Astrocyte (in vitro differentiated cells and primary cell): ENCODE measurements around the gene WDR35. TPM values are rescaled to one million over a fixed set of nuclear protein-coding genes. Genes with fewer than 3 reads are reported as not detected.

Experiments
- DNase-seq: peaks from one replicate; pipeline ENCODE4 v3.0.0-alpha.2; 2010; ENCODE audit warnings: low read depth
- FAIRE-seq: peaks from 2 replicates; lab custom pipeline; 2011; peaks lifted over from hg19 to GRCh38; lab: Jason Lieb, UNC
- H2AFZ ChIP-seq: 2 replicates; pipeline ENCODE4 v1.6.0; 2012; ENCODE audit warnings: low read depth, low read length, inconsistent platforms
- H3K27ac ChIP-seq: 2 replicates; pipeline ENCODE4 v1.5.1; 2011; ENCODE audit warnings: low read depth, low read length, inconsistent platforms
- H3K27me3 ChIP-seq: 2 replicates; pipeline ENCODE4 v1.6.0; 2011; ENCODE audit warnings: low read length, inconsistent platforms; ENCODE audit not compliant: insufficient read depth
- H3K36me3 ChIP-seq: 2 replicates; pipeline ENCODE4 v1.5.1; 2011; ENCODE audit warnings: low read length, inconsistent platforms; ENCODE audit not compliant: insufficient read depth
- H3K4me1 ChIP-seq: 2 replicates; pipeline ENCODE4 v1.5.1; 2011; ENCODE audit warnings: low read length, inconsistent platforms; ENCODE audit not compliant: insufficient read depth
- H3K4me2 ChIP-seq: 2 replicates; pipeline ENCODE4 v1.6.0; 2012; ENCODE audit warnings: low read length, inconsistent platforms
- H3K4me3 ChIP-seq: 2 replicates; pipeline ENCODE4 v1.5.1; 2011; ENCODE audit warnings: low read depth, mild to moderate bottlenecking, low read length, inconsistent platforms; ENCODE audit not compliant: insufficient read depth
- H3K79me2 ChIP-seq: 2 replicates; pipeline ENCODE4 v1.6.0; 2012; ENCODE audit warnings: mild to moderate bottlenecking, low read length, inconsistent platforms; ENCODE audit not compliant: insufficient read depth
- H3K9ac ChIP-seq: 2 replicates; pipeline ENCODE4 v1.6.0; 2012; ENCODE audit warnings: mild to moderate bottlenecking, low read length, inconsistent platforms
- H3K9me3 ChIP-seq: 2 replicates; pipeline ENCODE4 v1.5.1; 2012; ENCODE audit warnings: low read depth, mild to moderate bottlenecking, low read length, inconsistent platforms; ENCODE audit not compliant: insufficient read depth
- H4K20me1 ChIP-seq: 2 replicates; pipeline ENCODE4 v1.6.0; 2012; ENCODE audit warnings: low read length, inconsistent platforms; ENCODE audit not compliant: insufficient read depth
- H3K27ac Mint-ChIP-seq: one replicate; pipeline ENCODE4 v1.8.0; 2021; ENCODE audit warnings: mild to moderate bottlenecking, mixed read lengths; ENCODE audit not compliant: unreplicated experiment
- H3K27me3 Mint-ChIP-seq: one replicate; pipeline ENCODE4 v1.8.0; 2021; ENCODE audit warnings: low read depth, mixed read lengths; ENCODE audit not compliant: unreplicated experiment
- H3K36me3 Mint-ChIP-seq: one replicate; pipeline ENCODE4 v1.8.0; 2021; ENCODE audit warnings: low read depth, mixed read lengths; ENCODE audit not compliant: unreplicated experiment
- H3K4me1 Mint-ChIP-seq: one replicate; pipeline ENCODE4 v1.8.0; 2021; ENCODE audit warnings: low read depth, mixed read lengths; ENCODE audit not compliant: unreplicated experiment
- H3K4me3 Mint-ChIP-seq: one replicate; pipeline ENCODE4 v1.8.0; 2021; ENCODE audit warnings: mild to moderate bottlenecking, moderate library complexity, mixed read lengths; ENCODE audit not compliant: unreplicated experiment
- H3K9me3 Mint-ChIP-seq: one replicate; pipeline ENCODE4 v1.8.0; 2021; ENCODE audit warnings: mild to moderate bottlenecking, mixed read lengths; ENCODE audit not compliant: unreplicated experiment
- EZH2 ChIP-seq: IDR thresholded peaks from 2 replicates; pipeline ENCODE4 v1.6.1; 2012; ENCODE audit warnings: mild to moderate bottlenecking, low read length, inconsistent platforms; ENCODE audit not compliant: insufficient read depth
- total RNA-seq: library from RNA; stranded (reverse); gene quantifications from 2 replicates; pipeline ENCODE4 v1.2.1, GENCODE V29; 2021
- TF ChIP-seq, protein P1 (sequence below): IDR thresholded peaks from 2 replicates; pipeline ENCODE4 v1.5.1; 2011; ENCODE audit warnings: low read depth, mild to moderate bottlenecking, inconsistent platforms, low read length, moderate library complexity; ENCODE audit not compliant: insufficient read depth

The WDR35 gene
- total RNA-seq, 1 donor from 2014 or later: 9.6 TPM

DNA sequence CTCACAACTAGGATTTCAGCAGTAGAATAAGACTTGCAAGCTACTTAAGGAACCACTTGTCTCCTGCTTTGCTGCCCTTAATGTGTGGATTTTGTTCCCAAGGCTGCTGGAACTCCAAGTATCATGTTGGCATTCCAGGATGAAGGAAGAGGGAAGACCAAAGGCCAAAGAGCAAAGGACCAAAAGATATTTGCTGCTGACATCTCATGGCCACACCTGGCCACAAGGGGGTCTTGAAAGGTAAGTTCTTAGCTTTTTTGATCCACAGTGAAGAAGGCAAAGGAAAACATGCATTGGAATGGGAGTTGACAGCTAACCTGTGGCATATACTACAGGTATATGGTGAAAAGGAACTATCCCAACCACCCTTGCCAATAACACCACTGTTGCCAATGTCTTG, 26.4 kb upstream of the WDR35 start:
- FAIRE-seq: no peak

GRCh38 chr2:20015482-20016083, 25.7 kb upstream of the WDR35 start:
- FAIRE-seq (no peak), DNase-seq (peak; percentile 16)
- Mint-ChIP-seq H3K36me3 (peaks cover 14% of the 10 kb centered on the region), H3K27me3 (peaks cover 9% of the 10 kb centered on the region), H3K9me3 (peaks cover 10% of the 10 kb centered on the region), H3K4me3 (no peak overlapping the region), H3K4me1 (no peaks in the 10 kb centered on the region), H3K27ac (no peak overlapping the region)
- Histone ChIP-seq H3K9ac (no peak overlapping the region), H3K27me3 (peaks cover 10% of the 10 kb centered on the region), H3K4me2 (no peak overlapping the region), H3K4me3 (no peak overlapping the region), H3K36me3 (no peaks in the 10 kb centered on the region), H3K27ac (no peak overlapping the region), H3K9me3 (peaks cover 2% of the 10 kb centered on the region), H2AFZ (no peak overlapping the region), H3K79me2 (no peaks in the 10 kb centered on the region), H3K4me1 (peaks cover 5% of the 10 kb centered on the region), H4K20me1 (no peaks in the 10 kb centered on the region)
- no peak for TF ChIP-seq EZH2
- TF ChIP-seq, protein P1, sequence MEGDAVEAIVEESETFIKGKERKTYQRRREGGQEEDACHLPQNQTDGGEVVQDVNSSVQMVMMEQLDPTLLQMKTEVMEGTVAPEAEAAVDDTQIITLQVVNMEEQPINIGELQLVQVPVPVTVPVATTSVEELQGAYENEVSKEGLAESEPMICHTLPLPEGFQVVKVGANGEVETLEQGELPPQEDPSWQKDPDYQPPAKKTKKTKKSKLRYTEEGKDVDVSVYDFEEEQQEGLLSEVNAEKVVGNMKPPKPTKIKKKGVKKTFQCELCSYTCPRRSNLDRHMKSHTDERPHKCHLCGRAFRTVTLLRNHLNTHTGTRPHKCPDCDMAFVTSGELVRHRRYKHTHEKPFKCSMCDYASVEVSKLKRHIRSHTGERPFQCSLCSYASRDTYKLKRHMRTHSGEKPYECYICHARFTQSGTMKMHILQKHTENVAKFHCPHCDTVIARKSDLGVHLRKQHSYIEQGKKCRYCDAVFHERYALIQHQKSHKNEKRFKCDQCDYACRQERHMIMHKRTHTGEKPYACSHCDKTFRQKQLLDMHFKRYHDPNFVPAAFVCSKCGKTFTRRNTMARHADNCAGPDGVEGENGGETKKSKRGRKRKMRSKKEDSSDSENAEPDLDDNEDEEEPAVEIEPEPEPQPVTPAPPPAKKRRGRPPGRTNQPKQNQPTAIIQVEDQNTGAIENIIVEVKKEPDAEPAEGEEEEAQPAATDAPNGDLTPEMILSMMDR: peak; percentile 64

More for the DNA sequence above, 26.4 kb upstream of the WDR35 start:
- peaks cover 14% of the 10 kb centered on the region for H3K9me3 Mint-ChIP-seq
- no peak overlapping the region for H3K4me3 Mint-ChIP-seq
- Histone ChIP-seq H3K9ac (no peak overlapping the region), H3K4me3 (no peak overlapping the region), H3K9me3 (peaks cover 4% of the 10 kb centered on the region), H3K36me3 (no peaks in the 10 kb centered on the region), H3K27ac (no peak overlapping the region), H4K20me1 (no peaks in the 10 kb centered on the region), H3K4me2 (no peak overlapping the region), H3K27me3 (peaks cover 5% of the 10 kb centered on the region), H3K79me2 (no peaks in the 10 kb centered on the region), H3K4me1 (peaks cover 5% of the 10 kb centered on the region), H2AFZ (no peak overlapping the region)
- H3K27ac Mint-ChIP-seq: no peak overlapping the region
- no peak for DNase-seq
- H3K4me1 Mint-ChIP-seq: no peaks in the 10 kb centered on the region
- H3K27me3 Mint-ChIP-seq: peaks cover 6% of the 10 kb centered on the region
- H3K36me3 Mint-ChIP-seq: peaks cover 18% of the 10 kb centered on the region
- TF ChIP-seq EZH2: no peak
- TF ChIP-seq, protein P1: no peak
